ENCODE data around the gene NXPH4. TPM values are rescaled to one million over a fixed set of nuclear protein-coding genes. Genes with fewer than 3 reads are reported as not detected.

NXPH4 gene
- polyA plus RNA-seq, 1 donor from 2014 or later, result 8.3 TPM

GRCh38 chr12:57203791-57204190, 12.8 kb upstream of the NXPH4 start:
- no peaks in the 10 kb centered on the region for H3K4me1 Mint-ChIP-seq
- H3K27me3 Mint-ChIP-seq, result no peaks in the 10 kb centered on the region
- H3K9me3 Mint-ChIP-seq, result no peaks in the 10 kb centered on the region
- H3K36me3 Mint-ChIP-seq, result no peaks in the 10 kb centered on the region
- peak overlapping the region in 1 of 3 donors; percentile 53 for H3K27ac Mint-ChIP-seq
- H3K4me3 Mint-ChIP-seq, result no peak overlapping the region

- Mint-ChIP-seq H3K4me3 (no peak overlapping the region), H3K9me3 (no peaks in the 10 kb centered on the region), H3K4me1 (no peaks in the 10 kb centered on the region), H3K27me3 (no peaks in the 10 kb centered on the region), H3K27ac (no peak overlapping the region), H3K36me3 (no peaks in the 10 kb centered on the region)
These were observed 12.1 kb upstream of the NXPH4 start for GRCh38 chr12:57204454-57204853.

- no peaks in the 10 kb centered on the region for H3K9me3 Mint-ChIP-seq
- H3K4me3 Mint-ChIP-seq, result no peak overlapping the region
- H3K27me3 Mint-ChIP-seq, result no peaks in the 10 kb centered on the region
- H3K27ac Mint-ChIP-seq, result no peak overlapping the region
- H3K36me3 Mint-ChIP-seq, result no peaks in the 10 kb centered on the region
- no peaks in the 10 kb centered on the region for H3K4me1 Mint-ChIP-seq
These were observed 11.4 kb upstream of the NXPH4 start for GRCh38 chr12:57205186-57205585.

GRCh38 chr12:57205931-57206330, 10.7 kb upstream of the NXPH4 start:
- no peak overlapping the region for H3K4me3 Mint-ChIP-seq
- H3K27me3 Mint-ChIP-seq, result no peaks in the 10 kb centered on the region
- no peaks in the 10 kb centered on the region for H3K4me1 Mint-ChIP-seq

GRCh38 chr12:57207731-57208630, 8.6 kb upstream of the NXPH4 start:
- Mint-ChIP-seq H3K27ac (peak overlapping the region in 1 of 3 donors; percentile 28), H3K4me3 (no peak overlapping the region), H3K36me3 (no peaks in the 10 kb centered on the region)

More at GRCh38 chr12:57205931-57206330, 10.7 kb upstream of the NXPH4 start:
- Mint-ChIP-seq H3K27ac (no peak overlapping the region), H3K36me3 (no peaks in the 10 kb centered on the region), H3K9me3 (no peaks in the 10 kb centered on the region)

GRCh38 chr12:57208631-57209282, 7.8 kb upstream of the NXPH4 start:
- Mint-ChIP-seq H3K9me3 (no peaks in the 10 kb centered on the region), H3K36me3 (no peaks in the 10 kb centered on the region), H3K4me1 (peaks cover 6 to 9% (median 7%) of the 10 kb centered on the region in 3 donors), H3K4me3 (no peak overlapping the region), H3K27ac (peak overlapping the region in 1 of 3 donors; percentile 28), H3K27me3 (peaks cover 8% of the 10 kb centered on the region)

More at GRCh38 chr12:57207731-57208630, 8.6 kb upstream of the NXPH4 start:
- Mint-ChIP-seq H3K27me3 (peaks cover 3% of the 10 kb centered on the region), H3K9me3 (no peaks in the 10 kb centered on the region), H3K4me1 (peaks cover 0 to 3% (median 0%) of the 10 kb centered on the region in 3 donors)

GRCh38 chr12:57209916-57210315, 6.7 kb upstream of the NXPH4 start:
- Mint-ChIP-seq H3K27me3 (peaks cover 19% of the 10 kb centered on the region), H3K9me3 (no peaks in the 10 kb centered on the region), H3K36me3 (no peaks in the 10 kb centered on the region), H3K4me1 (peaks cover 12 to 15% (median 13%) of the 10 kb centered on the region in 3 donors), H3K4me3 (no peak overlapping the region), H3K27ac (no peak overlapping the region)

- Mint-ChIP-seq H3K36me3 (no peaks in the 10 kb centered on the region), H3K27me3 (peaks cover 24% of the 10 kb centered on the region), H3K4me1 (peaks cover 13 to 18% (median 16%) of the 10 kb centered on the region in 3 donors), H3K4me3 (no peak overlapping the region), H3K9me3 (no peaks in the 10 kb centered on the region), H3K27ac (no peak overlapping the region)
These were observed 6.1 kb upstream of the NXPH4 start for GRCh38 chr12:57210461-57210860.

GRCh38 chr12:57210926-57211692, 5.5 kb upstream of the NXPH4 start:
- Mint-ChIP-seq H3K4me1 (peaks cover 13 to 24% (median 20%) of the 10 kb centered on the region in 3 donors), H3K36me3 (no peaks in the 10 kb centered on the region), H3K27ac (no peak overlapping the region), H3K9me3 (no peaks in the 10 kb centered on the region), H3K27me3 (peaks cover 29% of the 10 kb centered on the region), H3K4me3 (no peak overlapping the region)

- Mint-ChIP-seq H3K36me3 (no peaks in the 10 kb centered on the region), H3K4me3 (peak overlapping the region in 1 of 4 donors; percentile 41), H3K27me3 (peaks cover 29% of the 10 kb centered on the region), H3K27ac (peak overlapping the region in 1 of 3 donors; percentile 59), H3K4me1 (peaks cover 13 to 24% (median 20%) of the 10 kb centered on the region in 3 donors), H3K9me3 (no peaks in the 10 kb centered on the region)
These were observed 4.5 kb upstream of the NXPH4 start for GRCh38 chr12:57211791-57212700.

- Mint-ChIP-seq H3K4me3 (peak overlapping the region in 1 of 4 donors; percentile 41), H3K27ac (peak overlapping the region in 2 of 3 donors; percentile 59 to 73), H3K36me3 (peaks cover 2% of the 10 kb centered on the region), H3K4me1 (peaks cover 13 to 29% (median 25%) of the 10 kb centered on the region in 3 donors), H3K27me3 (peaks cover 35% of the 10 kb centered on the region), H3K9me3 (no peaks in the 10 kb centered on the region)
These were observed 3.9 kb upstream of the NXPH4 start for GRCh38 chr12:57212701-57213057.

- Mint-ChIP-seq H3K9me3 (no peaks in the 10 kb centered on the region), H3K4me3 (peak overlapping the region in 3 of 4 donors; percentile 9 to 90 (median 80)), H3K27ac (peak overlapping the region; percentile 25 to 94 (median 59)), H3K27me3 (peaks cover 40% of the 10 kb centered on the region), H3K36me3 (peaks cover 2% of the 10 kb centered on the region), H3K4me1 (peaks cover 13 to 32% (median 25%) of the 10 kb centered on the region in 3 donors)
These were observed 3.4 kb upstream of the NXPH4 start for GRCh38 chr12:57213058-57213715.

- Mint-ChIP-seq H3K4me1 (peaks cover 13 to 38% (median 32%) of the 10 kb centered on the region in 3 donors), H3K4me3 (peak overlapping the region in 3 of 4 donors; percentile 84 to 90 (median 90)), H3K9me3 (no peaks in the 10 kb centered on the region), H3K36me3 (peaks cover 2% of the 10 kb centered on the region), H3K27me3 (peaks cover 47% of the 10 kb centered on the region), H3K27ac (peak overlapping the region in 2 of 3 donors; percentile 59 to 94)
These were observed 2.7 kb upstream of the NXPH4 start for GRCh38 chr12:57213763-57214397.
